Renal pelvis (tissue), 4 donors: Measurements from ENCODE around the gene TSACC. TPM values are rescaled to one million over a fixed set of nuclear protein-coding genes. Genes with fewer than 3 reads are reported as not detected.

ENCODE experiments used
- DNase-seq: peaks from one replicate; pipeline ENCODE4 v3.0.0-alpha.2; 2013
- polyA plus RNA-seq, 3 donors: library from polyadenylated mRNA; unstranded; fragments of 120-200 nt; gene quantifications; one replicate each; pipeline ENCODE4 v1.2.1, GENCODE V29; 2013; ENCODE audit not compliant: insufficient read length in 3 of 3

Gene TSACC
- polyA plus RNA-seq, 3 donors: 0.97 to 2.0 (median 1.3) TPM

- no peak for DNase-seq
These were observed 34.5 kb downstream of the TSACC start for GRCh38 chr1:156372876-156373275.

GRCh38 chr1:156373546-156373945 lies 35.2 kb downstream of the TSACC start:
- no peak for DNase-seq

GRCh38 chr1:156376146-156376545 lies 37.8 kb downstream of the TSACC start:
- no peak for DNase-seq

GRCh38 chr1:156376958-156377919 lies 38.9 kb downstream of the TSACC start:
- DNase-seq: no peak

DNA sequence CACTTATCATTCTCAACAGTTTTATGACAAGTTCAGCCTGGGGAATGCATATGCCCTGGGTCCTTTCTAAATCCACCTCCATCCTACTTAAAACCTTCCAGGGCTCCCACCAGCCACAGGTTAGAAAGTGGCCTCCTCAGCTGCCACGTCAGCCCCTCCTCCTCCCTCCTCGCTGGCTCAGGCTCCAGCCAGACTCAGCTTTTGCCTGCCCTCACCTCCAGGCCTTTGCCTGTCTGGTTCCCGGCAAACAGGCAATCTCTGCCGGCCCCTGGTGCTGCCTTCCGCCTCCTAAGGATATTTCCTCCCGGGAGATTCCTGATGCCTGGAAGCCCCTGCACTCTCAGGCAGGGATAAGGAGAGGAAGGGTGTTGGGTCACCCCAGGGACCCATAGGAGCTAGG lies 40.2 kb downstream of the TSACC start:
- no peak for DNase-seq

GRCh38 chr1:156379420-156380165 lies 41.3 kb downstream of the TSACC start:
- DNase-seq: no peak

DNA sequence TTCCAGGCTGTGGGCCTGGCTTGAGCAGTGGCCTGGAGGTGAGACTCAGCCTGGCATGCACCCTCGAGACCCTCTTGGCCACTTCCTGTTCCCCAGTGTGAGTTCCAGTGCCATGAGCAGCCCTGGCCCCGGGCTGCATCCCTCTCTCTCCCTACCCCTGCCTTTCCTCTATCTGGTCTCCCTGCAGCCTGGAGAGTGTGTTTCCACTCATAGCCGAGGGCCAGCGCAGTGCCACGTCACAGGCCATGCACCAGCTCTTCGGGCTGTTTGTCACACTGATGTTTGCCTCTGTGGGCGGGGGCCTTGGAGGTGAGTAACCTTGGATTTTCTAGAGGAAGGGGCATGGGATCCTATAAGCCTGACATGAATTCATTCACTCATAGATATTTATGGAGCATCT lies 44.2 kb downstream of the TSACC start:
- no peak for DNase-seq

DNA sequence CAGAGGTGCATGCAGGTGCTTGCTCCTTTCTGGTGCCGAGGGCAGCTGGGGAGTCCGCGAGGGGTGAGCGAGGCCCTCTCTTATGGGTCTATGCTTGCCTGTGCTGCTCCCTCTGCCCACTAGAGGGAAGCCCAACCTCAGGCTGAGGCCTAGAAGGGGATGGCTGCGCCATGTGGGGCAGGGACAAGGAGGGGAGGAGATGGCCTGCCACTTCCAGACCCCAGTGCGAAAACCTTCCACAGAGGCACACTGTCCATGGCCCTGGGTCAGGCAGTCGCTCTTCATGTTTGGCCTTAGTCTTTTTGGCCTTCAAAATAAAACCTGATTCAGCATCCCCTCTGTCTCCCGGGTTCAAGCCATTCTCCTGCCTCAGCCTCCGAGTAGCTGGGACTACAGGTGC lies 44.7 kb downstream of the TSACC start:
- DNase-seq: no peak

- no peak for DNase-seq
These were observed 45.7 kb downstream of the TSACC start for GRCh38 chr1:156384007-156384406.

DNA sequence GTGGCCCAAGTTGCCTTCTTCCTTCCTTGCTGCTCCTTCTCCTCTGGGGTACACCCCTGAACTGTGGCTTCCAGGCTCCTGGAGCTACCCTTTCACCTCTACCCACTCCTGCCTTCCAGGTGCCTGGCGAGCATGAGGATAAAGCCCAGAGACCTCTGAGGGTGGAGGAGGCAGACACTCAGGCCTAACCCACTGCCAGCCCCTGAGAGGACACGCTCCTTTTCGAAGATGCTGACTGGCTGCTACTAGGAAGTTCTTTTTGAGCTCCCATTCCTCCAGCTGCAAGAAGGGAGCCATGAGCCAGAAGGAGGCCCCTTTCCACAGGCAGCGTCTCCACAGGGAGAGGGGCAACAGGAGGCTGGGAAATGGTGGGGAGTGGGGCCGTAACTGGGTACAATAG lies 46.3 kb downstream of the TSACC start:
- no peak for DNase-seq

- DNase-seq: peak; percentile 48
These were observed 47.3 kb downstream of the TSACC start for GRCh38 chr1:156385534-156386031.

DNA sequence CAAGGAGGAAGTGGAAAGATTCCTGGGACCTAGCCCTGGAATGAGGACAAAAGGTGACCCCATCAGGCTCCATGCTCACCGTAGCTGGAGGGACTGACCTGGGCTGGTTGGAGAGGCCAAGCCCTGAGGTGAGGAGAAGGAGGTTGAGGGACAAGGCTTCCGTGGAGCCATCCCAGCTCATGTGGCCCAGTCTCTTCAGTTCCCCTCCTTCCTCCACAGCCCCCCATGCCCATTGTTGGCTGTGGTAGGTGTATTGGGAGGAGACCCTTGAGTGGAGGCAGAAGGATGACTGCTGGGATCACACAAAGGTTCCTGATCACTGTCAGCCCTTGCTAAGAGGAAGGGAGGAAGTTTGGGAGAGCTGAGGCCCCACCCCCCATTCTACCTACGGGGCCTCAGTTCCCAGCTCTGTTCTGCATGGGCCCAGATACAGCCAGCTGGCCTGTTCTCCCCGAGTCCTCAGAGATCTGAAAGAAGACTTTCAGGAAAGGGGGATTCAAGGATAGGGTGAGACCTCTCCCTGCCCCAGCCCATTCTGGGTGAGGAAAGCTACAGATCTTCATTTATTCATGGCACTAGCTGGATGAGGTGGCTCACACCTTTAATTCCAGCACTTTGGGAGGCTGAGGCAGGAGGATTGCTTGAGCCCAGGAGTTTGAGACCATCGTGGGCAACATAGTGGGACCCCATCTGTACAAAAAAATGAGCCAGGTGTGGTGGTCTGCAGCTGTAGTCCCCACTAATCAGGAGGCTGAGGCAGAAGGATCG lies 48.0 kb downstream of the TSACC start:
- no peak for DNase-seq

DNA sequence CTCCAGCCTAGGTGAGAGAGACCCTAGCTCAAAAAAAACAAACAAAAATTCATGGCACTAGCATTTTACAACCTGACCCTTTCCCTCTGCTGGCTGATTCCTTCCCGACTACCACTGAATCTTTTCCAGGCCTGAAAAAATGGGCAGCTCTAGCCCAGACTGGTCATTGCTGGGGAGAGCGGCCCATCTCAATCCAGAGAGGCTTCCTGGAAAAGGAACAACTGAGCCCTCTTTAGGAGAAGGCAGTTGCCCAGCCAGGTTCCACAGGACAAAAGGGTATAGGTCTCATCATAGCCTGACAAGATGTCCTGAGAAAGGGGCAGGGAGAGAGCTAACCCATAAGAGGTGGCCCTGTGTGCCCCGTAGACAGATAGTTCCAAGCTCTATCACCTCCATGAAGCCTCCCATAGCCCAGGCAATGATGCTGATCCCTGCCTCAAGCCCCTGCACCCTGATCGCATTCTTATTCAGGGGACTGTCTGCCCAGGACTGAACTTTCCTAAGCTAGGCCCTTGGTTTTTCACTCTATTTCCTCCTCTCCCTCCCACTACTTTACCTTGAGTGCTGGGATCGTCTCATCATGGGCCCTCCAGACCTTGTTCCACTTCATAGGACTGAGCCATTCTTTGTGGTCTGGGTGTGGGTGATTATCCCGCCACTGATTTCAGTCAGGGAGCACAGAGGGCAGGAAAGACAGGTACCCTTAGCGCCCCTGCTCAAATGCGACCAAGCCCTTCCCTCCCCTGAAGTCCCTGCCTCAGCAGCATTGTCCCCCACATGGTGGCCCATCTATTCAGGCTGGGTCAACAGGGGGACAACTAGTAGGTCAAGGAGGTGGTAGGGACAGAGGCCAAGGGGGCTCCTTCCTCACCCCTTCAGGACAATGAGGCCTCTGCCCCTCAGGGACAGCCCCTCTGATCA lies 48.9 kb downstream of the TSACC start:
- no peak for DNase-seq

GRCh38 chr1:156387870-156388173 lies 49.5 kb downstream of the TSACC start:
- no peak for DNase-seq

- DNase-seq: no peak
These were observed 50.1 kb downstream of the TSACC start for GRCh38 chr1:156388174-156389137.

GRCh38 chr1:156389311-156389710 lies 51.0 kb downstream of the TSACC start:
- no peak for DNase-seq

DNA sequence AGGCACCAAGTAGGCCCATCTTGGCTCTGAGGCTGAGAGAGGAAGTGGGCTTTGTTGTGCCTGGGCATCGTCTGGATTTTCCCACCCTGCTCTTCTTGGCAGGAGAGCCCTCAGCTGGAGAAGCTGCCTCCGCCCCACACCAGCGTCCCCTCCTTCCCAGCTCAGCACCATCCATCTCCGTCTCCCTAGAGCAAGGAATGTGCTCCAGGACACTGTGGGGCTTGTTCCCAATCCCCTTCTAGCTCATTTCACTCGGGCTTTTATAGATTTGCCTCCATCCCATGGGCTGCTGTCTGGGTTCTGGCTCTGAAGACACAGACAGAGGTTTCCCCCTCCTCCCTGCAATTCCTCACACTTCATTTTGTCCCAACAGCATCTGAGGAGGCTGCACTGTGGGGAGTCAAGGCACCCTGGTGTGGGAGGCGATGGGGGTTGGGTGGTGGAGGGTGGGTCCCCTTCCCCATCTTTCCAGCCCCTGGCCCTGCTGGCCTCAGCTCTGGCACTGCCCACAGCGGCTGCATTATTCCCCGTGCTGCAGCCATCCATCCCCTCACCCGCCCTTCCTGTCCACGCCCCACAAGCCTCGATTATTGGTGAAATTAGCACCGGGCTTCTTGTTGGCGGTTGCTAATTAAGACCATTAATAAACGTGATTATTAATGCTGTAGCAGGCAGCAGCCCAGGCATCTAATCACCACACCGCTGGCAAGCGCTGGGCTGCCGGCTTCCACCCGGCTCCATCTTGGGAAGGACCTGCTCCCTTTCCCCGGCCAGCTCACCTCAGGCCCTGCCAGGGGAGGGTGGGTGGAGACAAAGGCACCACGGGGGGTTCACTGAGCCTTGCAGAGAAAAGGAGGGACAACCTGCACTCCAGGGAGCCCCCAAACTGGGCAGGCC lies 52.4 kb downstream of the TSACC start:
- DNase-seq: no peak

DNA sequence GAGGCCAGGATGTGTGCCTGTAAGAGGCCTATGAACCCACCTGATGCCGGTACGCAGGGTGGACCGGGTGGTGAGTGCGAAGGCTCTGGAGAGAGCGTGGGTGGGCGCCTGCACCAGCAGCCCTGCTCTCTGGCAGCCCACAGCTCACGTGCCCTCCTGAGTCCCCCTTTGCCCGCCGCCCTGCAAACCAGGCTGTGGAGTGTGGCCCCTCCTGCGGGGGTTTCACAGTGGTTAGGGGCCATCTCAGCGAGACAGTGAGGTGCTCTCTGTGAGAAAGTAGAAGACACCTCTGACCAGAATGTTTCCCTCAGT lies 53.0 kb downstream of the TSACC start:
- no peak for DNase-seq

DNA sequence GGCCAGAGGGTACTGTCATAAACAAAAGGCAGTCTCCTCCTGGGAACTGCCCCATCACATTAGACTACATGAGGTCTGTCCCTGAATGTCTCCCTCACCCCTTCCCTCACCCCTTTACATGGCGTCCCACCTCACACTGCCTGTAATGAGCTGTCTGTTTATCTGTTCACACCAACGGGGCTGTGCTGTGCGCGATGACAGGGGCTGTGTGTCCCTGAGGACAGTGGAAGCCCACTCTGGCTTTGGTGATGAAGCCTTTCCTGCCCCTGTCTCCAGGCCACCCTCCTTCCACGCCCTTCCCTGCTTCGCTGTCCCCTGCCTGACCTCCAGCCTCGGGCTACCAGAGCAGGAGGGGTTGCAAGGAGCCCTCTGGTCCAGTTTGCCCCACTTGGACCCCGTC lies 53.4 kb downstream of the TSACC start:
- no peak for DNase-seq
